Liver (tissue), 9 donors: ENCODE results near the gene KRT8. TPM values are rescaled to one million over a fixed set of nuclear protein-coding genes. Genes with fewer than 3 reads are reported as not detected.

Source experiments
- DNase-seq: peaks from one replicate; pipeline ENCODE4 v3.0.0-alpha.2; 2017; ENCODE audit warnings: low spot score
- H3K27ac ChIP-seq, 2 donors: one replicate each; pipeline ENCODE4 v1.7.0; 2013; ENCODE audit warnings: inconsistent platforms in 2 of 2, low read length in 2 of 2, control low read depth in 1 of 2, low read depth in 1 of 2, mild to moderate bottlenecking in 1 of 2
- H3K27me3 ChIP-seq, 4 donors: one replicate each; pipeline versions ENCODE4 v1.6.1 to v1.7.0; 2013; ENCODE audit warnings: low read length in 3 of 4, inconsistent platforms in 1 of 4, mild to moderate bottlenecking in 1 of 4, moderate library complexity in 1 of 4; ENCODE audit not compliant: control insufficient read depth in 4 of 4, insufficient read depth in 4 of 4
- H3K36me3 ChIP-seq, 4 donors: one replicate each; pipeline versions ENCODE4 v1.6.1 to v1.7.0; 2013; ENCODE audit warnings: low read length in 3 of 4, mild to moderate bottlenecking in 3 of 4, low read depth in 1 of 4, moderate library complexity in 1 of 4; ENCODE audit not compliant: control insufficient read depth in 4 of 4, insufficient read depth in 3 of 4
- H3K4me1 ChIP-seq, 4 donors: one replicate each; pipeline versions ENCODE4 v1.6.1 to v1.7.0; 2013; ENCODE audit warnings: low read length in 3 of 4, mild to moderate bottlenecking in 3 of 4, moderate library complexity in 1 of 4; ENCODE audit not compliant: control insufficient read depth in 4 of 4, insufficient read depth in 4 of 4
- H3K4me3 ChIP-seq, 3 donors: one replicate each; pipeline versions ENCODE4 v1.6.1 to v1.7.0; 2013; ENCODE audit warnings: low read length in 3 of 3, control low read depth in 1 of 3, low read depth in 1 of 3, mild to moderate bottlenecking in 1 of 3
- H3K9ac ChIP-seq, 2 donors: one replicate each; pipeline ENCODE4 v1.7.0; 2013; ENCODE audit warnings: low read length in 2 of 2, mild to moderate bottlenecking in 2 of 2, moderate library complexity in 2 of 2, control low read depth in 1 of 2, low read depth in 1 of 2
- H3K9me3 ChIP-seq, 4 donors: one replicate each; pipeline versions ENCODE4 v1.6.1 to v1.7.0; 2013; ENCODE audit warnings: low read length in 3 of 4; ENCODE audit not compliant: control insufficient read depth in 4 of 4
- ATF3 ChIP-seq: IDR thresholded peaks from 2 replicates; pipeline ENCODE4 v1.6.1; 2016; ENCODE audit warnings: antibody characterized with exemption
- CTCF ChIP-seq: fragments of 150-350 bp; IDR thresholded peaks from 2 replicates; pipeline ENCODE4 v1.5.1; 2017; ENCODE audit warnings: improper control_type of control experiment, low read depth, low read length; ENCODE audit not compliant: missing input control
- EGR1 ChIP-seq, 2 donors: IDR thresholded peaks; 2 replicates each; pipeline ENCODE4 v1.6.1; 2016 to 2018; ENCODE audit warnings: antibody characterized with exemption in 2 of 2, low read depth in 2 of 2
- FOXA2 ChIP-seq: IDR thresholded peaks from 2 replicates; pipeline ENCODE4 v1.6.1; 2016; ENCODE audit warnings: antibody characterized with exemption
- GABPA ChIP-seq, 2 donors: IDR thresholded peaks in 1 of 2; conservative IDR thresholded peaks in 1 of 2; 2 replicates each; pipeline ENCODE4 v1.6.1; 2016; ENCODE audit warnings: antibody characterized with exemption in 2 of 2, mild to moderate bottlenecking in 1 of 2, moderate library complexity in 1 of 2
- HNF4A ChIP-seq, 2 donors: conservative IDR thresholded peaks; 2 replicates each; pipeline ENCODE4 v1.6.1; 2016; ENCODE audit warnings: antibody characterized with exemption in 2 of 2, mild to moderate bottlenecking in 2 of 2
- JUND ChIP-seq, 2 donors: IDR thresholded peaks; 2 replicates each; pipeline ENCODE4 v1.6.1; 2016; ENCODE audit warnings: antibody characterized with exemption in 2 of 2
- MAX ChIP-seq: IDR thresholded peaks from 2 replicates; pipeline ENCODE4 v1.6.1; 2016; ENCODE audit warnings: antibody characterized with exemption
- NR2F2 ChIP-seq: IDR thresholded peaks from 2 replicates; pipeline ENCODE4 v1.6.1; 2016; ENCODE audit warnings: antibody characterized with exemption
- RAD21 ChIP-seq, 2 donors: IDR thresholded peaks; 2 replicates each; pipeline ENCODE4 v1.6.1; 2016; ENCODE audit warnings: antibody characterized with exemption in 2 of 2, mild to moderate bottlenecking in 2 of 2
- REST ChIP-seq: IDR thresholded peaks from 2 replicates; pipeline ENCODE4 v1.6.1; 2016; ENCODE audit warnings: antibody characterized with exemption, mild to moderate bottlenecking
- RXRA ChIP-seq, 2 donors: IDR thresholded peaks; 2 replicates each; pipeline ENCODE4 v1.6.1; 2017 to 2018; ENCODE audit warnings: antibody characterized with exemption in 2 of 2, mild to moderate bottlenecking in 1 of 2
- SP1 ChIP-seq: IDR thresholded peaks from 2 replicates; pipeline ENCODE4 v1.6.1; 2018; ENCODE audit warnings: antibody characterized with exemption, mild to moderate bottlenecking
- TAF1 ChIP-seq: conservative IDR thresholded peaks from 2 replicates; pipeline ENCODE4 v1.6.1; 2016; ENCODE audit warnings: antibody characterized with exemption, mild to moderate bottlenecking
- YY1 ChIP-seq: IDR thresholded peaks from 2 replicates; pipeline ENCODE4 v1.6.1; 2016; ENCODE audit warnings: antibody characterized with exemption, mild to moderate bottlenecking
- WGBS: extraction: QIAGEN DNeasy Blood & Tissue Kit; methylation state at CpG from one replicate; pipeline ENCODE4 v1.1.7; 2013; 5-methylcytosine and 5-hydroxymethylcytosine counted together
- polyA plus RNA-seq, 2 donors: library from polyadenylated mRNA; stranded (reverse) in 1 of 2; unstranded in 1 of 2; fragments of 200-250 nt in 1 of 2; fragments of >200 nt in 1 of 2; fragmentation: Nextera tagmentation in 1 of 2; extraction: Ambion mirVana in 1 of 2; gene quantifications; one replicate each; pipeline versions ENCODE4 v1.2.1 to v1.2.3, GENCODE V29; 2013 to 2015
- total RNA-seq, 2 donors: library from RNA; depleted of rRNA; stranded (reverse); fragments of >200 nt; gene quantifications; one replicate each; pipeline ENCODE4 v1.2.3, GENCODE V29; 2014
- donor health status: healthy.
- donor health status: healthy.
- donor health status: healthy.
- donor health status: healthy.
- donor health status: healthy.

Gene KRT8
- total and polyA plus RNA-seq, 4 donors: 128 to 383 (median 198) TPM

- peak overlapping the region; percentile 66 to 98 for H3K9ac ChIP-seq
- WGBS: 7% methylated on average over 31 of the region's 31 CpGs
- peak overlapping the region; percentile 69 to 95 (median 74) for H3K4me3 ChIP-seq
- TF ChIP-seq ATF3 (peak; percentile 87), CTCF (no peak), HNF4A (conservative IDR thresholded peaks at IDR 0.05) (peak; percentile 41 to 64), YY1 (no peak), FOXA2 (no peak), REST (peak; percentile 36), SP1 (no peak), RAD21 (IDR thresholded peaks at IDR 0.05) (peak; percentile 27), GABPA (IDR thresholded peaks at IDR 0.05 in 1 of 2, conservative IDR thresholded peaks at IDR 0.05 in 1 of 2) (peak in 1 of 2 donors; percentile 16), MAX (no peak), JUND (IDR thresholded peaks at IDR 0.05) (peak; percentile 94 to 98), RXRA (IDR thresholded peaks at IDR 0.05) (peak in 1 of 2 donors; percentile 42), EGR1 (IDR thresholded peaks at IDR 0.05; ENCODE audit: low read depth in 2 of 2) (peak in 1 of 2 donors; percentile 82), NR2F2 (no peak), TAF1 (peak; percentile 41)
- H3K27me3 ChIP-seq: no peaks in the 10 kb centered on the region
- peaks cover 0 to 40% (median 11%) of the 10 kb centered on the region in 4 donors for H3K4me1 ChIP-seq
- peak overlapping the region; percentile 93 to 95 for H3K27ac ChIP-seq
- H3K9me3 ChIP-seq: no peaks in the 10 kb centered on the region
- peaks cover 10 to 30% (median 26%) of the 10 kb centered on the region in 4 donors for H3K36me3 ChIP-seq
- peak; percentile 71 for DNase-seq
Measured at GRCh38 chr12:52903855-52904508, 894 bp downstream of the KRT8 start.

GRCh38 chr12:52903285-52903854 is 1.5 kb downstream of the KRT8 start:
- peak overlapping the region; percentile 46 to 90 (median 69) for H3K4me3 ChIP-seq
- 4% methylated on average over 34 of the region's 34 CpGs for WGBS
- peak overlapping the region; percentile 34 to 84 for H3K9ac ChIP-seq
- no peaks in the 10 kb centered on the region for H3K27me3 ChIP-seq
- H3K4me1 ChIP-seq: peaks cover 0 to 40% (median 11%) of the 10 kb centered on the region in 4 donors
- peaks cover 10 to 31% (median 26%) of the 10 kb centered on the region in 4 donors for H3K36me3 ChIP-seq
- TF ChIP-seq REST: no peak
- no peak for TF ChIP-seq SP1
- TF ChIP-seq JUND (IDR thresholded peaks at IDR 0.05): no peak
- TF ChIP-seq NR2F2: no peak
- no peak for TF ChIP-seq EGR1 (IDR thresholded peaks at IDR 0.05; ENCODE audit: low read depth in 2 of 2)
- H3K9me3 ChIP-seq: no peaks in the 10 kb centered on the region
- peak overlapping the region; percentile 42 to 84 for H3K27ac ChIP-seq
- DNase-seq: peak; percentile 59
